SK-N-SH treated with all-trans-retinoic acid at 6 μM for 48 hours (cell line): ENCODE measurements around the gene RRP15.

Experiments
- ATAC-seq: fragments of 200-7000 bp; cut with Tn5 transposase; 3 replicates; pipeline ENCODE4 v1.9.1; 2020; ENCODE audit warnings: mild to moderate bottlenecking, moderate library complexity
- ARNTL ChIP-seq: fragments of 450-650 bp; formaldehyde crosslinking; IDR thresholded peaks from 2 replicates; pipeline ENCODE4 v1.5.0; 2020; ENCODE audit warnings: low read depth, mild to moderate bottlenecking, moderate library complexity, borderline replicate concordance
- BACH2 ChIP-seq: fragments of 250-450 bp; sonication (Bioruptor Pico); IDR thresholded peaks from 2 replicates; pipeline ENCODE4 v1.9.0; 2021; ENCODE audit warnings: mild to moderate bottlenecking, borderline replicate concordance
- CSDC2 ChIP-seq: fragments of 250-450 bp; sonication (Bioruptor Pico); IDR thresholded peaks from 2 replicates; pipeline ENCODE4 v1.5.0; 2020; ENCODE audit warnings: mild to moderate bottlenecking, moderate library complexity
- CSRNP3 ChIP-seq: fragments of 250-450 bp; sonication (Bioruptor Pico); IDR thresholded peaks from 2 replicates; pipeline ENCODE4 v1.5.1; 2021; ENCODE audit warnings: mild to moderate bottlenecking, moderate library complexity
- ESRRG ChIP-seq: fragments of 250-450 bp; sonication (Bioruptor Pico); IDR thresholded peaks from 2 replicates; pipeline ENCODE4 v1.6.1; 2021; ENCODE audit warnings: mild to moderate bottlenecking
- ISL1 ChIP-seq: fragments of 250-450 bp; sonication (Bioruptor Pico); IDR thresholded peaks from 2 replicates; pipeline ENCODE4 v2.1.2; 2022; ENCODE audit warnings: mild to moderate bottlenecking, moderate library complexity
- OSR1 ChIP-seq: fragments of 250-450 bp; sonication (Bioruptor Pico); IDR thresholded peaks from 2 replicates; pipeline ENCODE4 v1.8.0; 2022; ENCODE audit warnings: moderate library complexity, mild to moderate bottlenecking, inconsistent platforms
- PATZ1 ChIP-seq: fragments of 250-450 bp; sonication (Bioruptor Pico); IDR thresholded peaks from 2 replicates; pipeline ENCODE4 v1.8.0; 2020; ENCODE audit warnings: mild to moderate bottlenecking, moderate library complexity, borderline replicate concordance
- POU6F1 ChIP-seq: fragments of 250-450 bp; sonication (Bioruptor Pico); IDR thresholded peaks from 2 replicates; pipeline ENCODE4 v1.8.0; 2021; ENCODE audit warnings: low read depth, mild to moderate bottlenecking, moderate library complexity, borderline replicate concordance
- PPARA ChIP-seq: fragments of 250-450 bp; sonication (Bioruptor Pico); IDR thresholded peaks from 2 replicates; pipeline ENCODE4 v1.5.0; 2020; ENCODE audit warnings: mild to moderate bottlenecking, borderline replicate concordance
- RARB ChIP-seq: fragments of 250-450 bp; sonication (Bioruptor Pico); IDR thresholded peaks from 2 replicates; pipeline ENCODE4 v1.8.0; 2021; ENCODE audit warnings: mild to moderate bottlenecking, moderate library complexity
- SNAI2 ChIP-seq: fragments of 250-450 bp; sonication (Bioruptor Pico); IDR thresholded peaks from 2 replicates; pipeline ENCODE4 v1.5.0; 2020; ENCODE audit warnings: mild to moderate bottlenecking, moderate library complexity
- TCF4 ChIP-seq: fragments of 250-450 bp; sonication (Bioruptor Pico); IDR thresholded peaks from 2 replicates; pipeline ENCODE4 v1.8.0; 2021; ENCODE audit warnings: mild to moderate bottlenecking, moderate library complexity, borderline replicate concordance
- TOX ChIP-seq: fragments of 250-450 bp; sonication (Bioruptor Pico); IDR thresholded peaks from 2 replicates; pipeline ENCODE4 v1.8.0; 2021; ENCODE audit warnings: mild to moderate bottlenecking, moderate library complexity, borderline replicate concordance
- TSHZ2 ChIP-seq: fragments of 250-450 bp; sonication (Bioruptor Pico); IDR thresholded peaks from 2 replicates; pipeline ENCODE4 v1.5.0; 2020; ENCODE audit warnings: mild to moderate bottlenecking, moderate library complexity
- ZFP3 ChIP-seq: fragments of 250-450 bp; sonication (Bioruptor Pico); IDR thresholded peaks from 2 replicates; pipeline ENCODE4 v1.5.0; 2020; ENCODE audit warnings: mild to moderate bottlenecking, moderate library complexity
- ZFP30 ChIP-seq: fragments of 450-650 bp; formaldehyde crosslinking; IDR thresholded peaks from 2 replicates; pipeline ENCODE4 v1.5.0; 2022; ENCODE audit warnings: mild to moderate bottlenecking, moderate library complexity
- ZNF565 ChIP-seq: fragments of 450-650 bp; formaldehyde crosslinking; conservative IDR thresholded peaks from 2 replicates; pipeline ENCODE4 v1.5.0; 2020; ENCODE audit warnings: low read depth, mild to moderate bottlenecking, moderate library complexity
- ZNF70 ChIP-seq: fragments of 450-650 bp; formaldehyde crosslinking; IDR thresholded peaks from 2 replicates; pipeline ENCODE4 v1.5.0; 2020; ENCODE audit warnings: mild to moderate bottlenecking, moderate library complexity

Gene RRP15

GRCh38 chr1:218284917-218285635 is at the start of gene RRP15:
Gene RRP15, plus strand, starts transcription at chr1:218285293. Its CDS starts 24 bp downstream, at chr1:218285317.
- peak; percentile 100 for ATAC-seq
- TF ChIP-seq RARB (CRISPR knock-in tag) (peak; percentile 67; the same call in 1 of the 2 replicates), BACH2 (CRISPR knock-in tag) (no peak), TOX (CRISPR knock-in tag) (0 out of 2 replicates have a peak, but pooled peaks have one; percentile 9), CSRNP3 (CRISPR knock-in tag) (no peak), ARNTL (CRISPR knock-in tag) (no peak), TSHZ2 (CRISPR knock-in tag) (no peak), ZNF565 (CRISPR knock-in tag) (no peak), CSDC2 (CRISPR knock-in tag) (no peak)

GRCh38 chr1:218242171-218242570 is 42.9 kb upstream of the RRP15 start:
- ATAC-seq, result no peak

GRCh38 chr1:218247339-218247738 is 37.8 kb upstream of the RRP15 start:
- TF ChIP-seq BACH2 (CRISPR knock-in tag), result no peak
- no peak for TF ChIP-seq PATZ1 (CRISPR knock-in tag)
- no peak for TF ChIP-seq ZNF70 (CRISPR knock-in tag)
- TF ChIP-seq TCF4 (CRISPR knock-in tag), result no peak
- TF ChIP-seq ESRRG (CRISPR knock-in tag), result no peak
- no peak for TF ChIP-seq ARNTL (CRISPR knock-in tag)
- TF ChIP-seq POU6F1, result no peak
- ATAC-seq, result no peak

More at GRCh38 chr1:218242171-218242570, 42.9 kb upstream of the RRP15 start:
- no peak for TF ChIP-seq SNAI2 (CRISPR knock-in tag)
- no peak for TF ChIP-seq ARNTL (CRISPR knock-in tag)
- TF ChIP-seq ZNF565 (CRISPR knock-in tag), result no peak
- TF ChIP-seq POU6F1, result no peak
- no peak for TF ChIP-seq ZFP3 (CRISPR knock-in tag)
- TF ChIP-seq PPARA (CRISPR knock-in tag), result no peak
- TF ChIP-seq OSR1, result no peak
- TF ChIP-seq ESRRG (CRISPR knock-in tag), result no peak
- no peak for TF ChIP-seq RARB (CRISPR knock-in tag)
- no peak for TF ChIP-seq PATZ1 (CRISPR knock-in tag)
- no peak for TF ChIP-seq TOX (CRISPR knock-in tag)
- no peak for TF ChIP-seq ZNF70 (CRISPR knock-in tag)
- TF ChIP-seq ISL1 (CRISPR knock-in tag), result no peak
- TF ChIP-seq ZFP30, result no peak
